Type B pancreatic cell (in vitro differentiated cells): ENCODE data around the gene SRRM1. TPM values are rescaled to one million over a fixed set of nuclear protein-coding genes. Genes with fewer than 3 reads are reported as not detected.

Source experiments
- DNase-seq: peaks from one replicate; pipeline ENCODE4 v3.0.0; 2021; ENCODE audit warnings: mixed read lengths; ENCODE audit not compliant: unreplicated experiment; ENCODE audit errors: extremely low spot score
- H3K27ac Mint-ChIP-seq: 2 replicates; pipeline ENCODE4 v1.8.0; 2021; ENCODE audit warnings: mild to moderate bottlenecking, mixed read lengths
- H3K27me3 Mint-ChIP-seq: 2 replicates; pipeline ENCODE4 v1.8.0; 2021; ENCODE audit warnings: mixed read lengths
- H3K36me3 Mint-ChIP-seq: 2 replicates; pipeline ENCODE4 v1.8.0; 2021; ENCODE audit warnings: mixed read lengths
- H3K4me1 Mint-ChIP-seq: one replicate; pipeline ENCODE4 v1.8.0; 2021; ENCODE audit warnings: mixed read lengths; ENCODE audit not compliant: unreplicated experiment
- H3K4me3 Mint-ChIP-seq: 2 replicates; pipeline ENCODE4 v1.8.0; 2021; ENCODE audit warnings: mild to moderate bottlenecking, mixed read lengths
- H3K9me3 Mint-ChIP-seq: 2 replicates; pipeline ENCODE4 v1.8.0; 2021; ENCODE audit warnings: mixed read lengths
- total RNA-seq: library from RNA; stranded (reverse); gene quantifications from 2 replicates; pipeline ENCODE4 v1.2.1, GENCODE V29; 2021; ENCODE audit warnings: low replicate concordance
- TF ChIP-seq, protein P1 (sequence below): fragments of 200-600 bp; sonication (generic); conservative IDR thresholded peaks from 2 replicates; pipeline ENCODE4 v1.5.0; 2021; ENCODE audit warnings: antibody characterized with exemption, mild to moderate bottlenecking

Gene SRRM1
- total RNA-seq, 1 donor from 2014 or later, result 168 TPM

DNA sequence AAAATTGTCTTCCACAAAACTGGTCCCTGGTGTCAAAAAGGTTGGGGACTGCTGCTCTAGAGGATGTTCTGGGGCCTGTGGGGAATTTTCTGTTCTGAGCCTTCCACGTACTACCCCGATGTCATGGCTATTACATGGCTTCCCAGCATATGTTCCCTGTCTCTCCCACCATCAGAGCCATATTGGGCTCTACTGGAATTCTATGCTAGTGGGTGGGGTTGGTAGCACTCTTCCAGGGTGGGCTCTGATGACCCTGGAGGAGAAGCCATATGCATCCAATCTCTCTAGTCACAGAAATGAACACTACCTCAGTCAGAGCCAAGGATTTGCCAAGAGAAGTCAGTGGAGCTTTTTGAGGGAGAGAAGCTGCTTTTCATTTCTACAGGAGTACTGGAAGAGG, 47.9 kb downstream of the SRRM1 start:
- no peak overlapping the region for H3K27ac Mint-ChIP-seq
- DNase-seq, result no peak
- peaks cover 3% of the 10 kb centered on the region for H3K27me3 Mint-ChIP-seq
- H3K4me1 Mint-ChIP-seq, result peaks cover 15% of the 10 kb centered on the region
- H3K4me3 Mint-ChIP-seq, result no peak overlapping the region
- TF ChIP-seq, protein P1, sequence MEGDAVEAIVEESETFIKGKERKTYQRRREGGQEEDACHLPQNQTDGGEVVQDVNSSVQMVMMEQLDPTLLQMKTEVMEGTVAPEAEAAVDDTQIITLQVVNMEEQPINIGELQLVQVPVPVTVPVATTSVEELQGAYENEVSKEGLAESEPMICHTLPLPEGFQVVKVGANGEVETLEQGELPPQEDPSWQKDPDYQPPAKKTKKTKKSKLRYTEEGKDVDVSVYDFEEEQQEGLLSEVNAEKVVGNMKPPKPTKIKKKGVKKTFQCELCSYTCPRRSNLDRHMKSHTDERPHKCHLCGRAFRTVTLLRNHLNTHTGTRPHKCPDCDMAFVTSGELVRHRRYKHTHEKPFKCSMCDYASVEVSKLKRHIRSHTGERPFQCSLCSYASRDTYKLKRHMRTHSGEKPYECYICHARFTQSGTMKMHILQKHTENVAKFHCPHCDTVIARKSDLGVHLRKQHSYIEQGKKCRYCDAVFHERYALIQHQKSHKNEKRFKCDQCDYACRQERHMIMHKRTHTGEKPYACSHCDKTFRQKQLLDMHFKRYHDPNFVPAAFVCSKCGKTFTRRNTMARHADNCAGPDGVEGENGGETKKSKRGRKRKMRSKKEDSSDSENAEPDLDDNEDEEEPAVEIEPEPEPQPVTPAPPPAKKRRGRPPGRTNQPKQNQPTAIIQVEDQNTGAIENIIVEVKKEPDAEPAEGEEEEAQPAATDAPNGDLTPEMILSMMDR, result no peak
- H3K9me3 Mint-ChIP-seq, result peaks cover 4% of the 10 kb centered on the region
- H3K36me3 Mint-ChIP-seq, result no peaks in the 10 kb centered on the region

DNA sequence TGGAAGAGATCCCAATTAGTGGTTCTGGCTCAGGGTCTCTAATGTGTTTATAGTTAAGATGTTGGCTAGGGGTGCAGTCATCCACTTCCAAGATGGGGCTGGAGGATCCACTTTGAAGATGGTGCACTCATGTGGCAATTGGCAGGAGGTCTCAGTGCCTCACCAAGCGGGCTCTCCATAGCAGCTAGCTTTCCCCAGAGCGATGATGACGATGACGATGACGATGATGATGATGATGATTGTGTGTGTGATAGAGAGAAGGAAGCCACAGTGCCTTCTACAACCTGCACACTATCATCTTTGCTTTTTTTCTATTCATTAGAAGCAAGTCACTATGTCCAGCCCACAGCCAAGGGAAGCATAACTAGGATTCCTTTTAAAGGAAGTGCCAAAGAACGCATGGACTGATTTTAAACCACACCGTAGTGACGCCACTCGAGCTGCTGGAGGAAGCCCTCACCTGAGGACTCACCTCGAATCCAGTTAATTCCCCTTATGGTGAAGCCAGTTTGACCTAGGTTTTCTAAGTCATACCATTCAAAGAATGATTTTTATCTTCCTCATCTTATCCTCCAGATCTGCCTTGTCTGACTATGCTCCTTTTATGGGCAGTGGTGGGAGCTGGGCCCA, 49.4 kb downstream of the SRRM1 start:
- Mint-ChIP-seq H3K9me3 (peaks cover 4% of the 10 kb centered on the region), H3K36me3 (no peaks in the 10 kb centered on the region), H3K4me3 (no peak overlapping the region), H3K27me3 (peaks cover 3% of the 10 kb centered on the region), H3K27ac (no peak overlapping the region), H3K4me1 (peaks cover 15% of the 10 kb centered on the region)
- TF ChIP-seq, protein P1, result no peak
- no peak for DNase-seq

DNA sequence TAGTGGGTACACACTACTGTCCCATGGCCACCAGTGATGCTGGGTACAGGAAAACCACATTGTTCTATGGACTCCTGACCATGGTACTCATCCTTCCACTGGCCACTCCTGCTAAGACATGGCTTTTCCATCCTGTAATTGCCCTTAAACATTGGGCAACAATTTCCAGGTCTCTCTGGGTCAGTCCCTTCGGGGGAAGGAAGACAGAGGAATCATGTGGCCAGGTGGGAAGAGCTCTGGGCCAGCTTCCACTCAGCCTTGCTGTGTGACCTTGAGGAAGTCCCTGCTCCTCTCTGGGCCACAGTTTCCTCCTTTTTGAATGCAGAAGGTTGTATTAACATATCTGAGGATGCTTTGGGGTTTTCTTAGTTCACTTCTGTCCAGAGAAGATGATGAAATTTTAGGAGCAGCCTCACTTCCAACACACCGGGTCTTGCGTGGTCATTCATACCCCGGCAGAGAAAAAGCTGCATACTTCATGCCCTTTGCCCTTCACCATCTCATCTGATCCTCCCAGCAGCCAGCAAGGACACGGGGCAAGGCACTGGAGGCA, 50.8 kb downstream of the SRRM1 start:
- Mint-ChIP-seq H3K4me3 (no peak overlapping the region), H3K27me3 (peaks cover 3% of the 10 kb centered on the region), H3K36me3 (no peaks in the 10 kb centered on the region), H3K4me1 (peaks cover 8% of the 10 kb centered on the region), H3K9me3 (peaks cover 4% of the 10 kb centered on the region), H3K27ac (no peak overlapping the region)
- no peak for DNase-seq
- TF ChIP-seq, protein P1, result no peak

DNA sequence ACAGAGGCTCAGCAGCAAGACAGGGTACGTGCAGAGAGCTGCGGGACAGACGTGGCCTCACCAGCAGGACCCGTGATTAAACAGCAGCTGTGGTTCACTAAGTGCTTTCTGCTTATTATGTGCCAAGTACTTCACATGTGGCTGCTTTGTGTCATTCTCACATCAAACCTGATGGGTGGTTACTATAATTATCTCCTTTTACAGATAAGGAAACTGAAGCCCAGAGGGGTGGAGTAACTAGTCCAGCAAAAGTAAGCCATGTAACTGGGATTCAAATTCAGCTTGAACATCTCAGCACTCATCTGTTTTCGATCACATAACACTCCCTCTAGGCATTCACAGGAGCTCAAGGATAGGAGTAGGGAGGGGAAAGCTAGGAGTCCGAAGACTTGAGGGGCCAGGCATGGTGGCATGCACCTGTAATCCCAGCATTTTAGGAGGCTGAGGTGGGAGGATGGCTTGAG, 51.3 kb downstream of the SRRM1 start:
- Mint-ChIP-seq H3K27ac (peak overlapping the region; percentile 16), H3K4me1 (peaks cover 8% of the 10 kb centered on the region), H3K4me3 (no peak overlapping the region), H3K36me3 (no peaks in the 10 kb centered on the region), H3K9me3 (peaks cover 4% of the 10 kb centered on the region), H3K27me3 (peaks cover 3% of the 10 kb centered on the region)
- DNase-seq, result no peak
- TF ChIP-seq, protein P1, result no peak

DNA sequence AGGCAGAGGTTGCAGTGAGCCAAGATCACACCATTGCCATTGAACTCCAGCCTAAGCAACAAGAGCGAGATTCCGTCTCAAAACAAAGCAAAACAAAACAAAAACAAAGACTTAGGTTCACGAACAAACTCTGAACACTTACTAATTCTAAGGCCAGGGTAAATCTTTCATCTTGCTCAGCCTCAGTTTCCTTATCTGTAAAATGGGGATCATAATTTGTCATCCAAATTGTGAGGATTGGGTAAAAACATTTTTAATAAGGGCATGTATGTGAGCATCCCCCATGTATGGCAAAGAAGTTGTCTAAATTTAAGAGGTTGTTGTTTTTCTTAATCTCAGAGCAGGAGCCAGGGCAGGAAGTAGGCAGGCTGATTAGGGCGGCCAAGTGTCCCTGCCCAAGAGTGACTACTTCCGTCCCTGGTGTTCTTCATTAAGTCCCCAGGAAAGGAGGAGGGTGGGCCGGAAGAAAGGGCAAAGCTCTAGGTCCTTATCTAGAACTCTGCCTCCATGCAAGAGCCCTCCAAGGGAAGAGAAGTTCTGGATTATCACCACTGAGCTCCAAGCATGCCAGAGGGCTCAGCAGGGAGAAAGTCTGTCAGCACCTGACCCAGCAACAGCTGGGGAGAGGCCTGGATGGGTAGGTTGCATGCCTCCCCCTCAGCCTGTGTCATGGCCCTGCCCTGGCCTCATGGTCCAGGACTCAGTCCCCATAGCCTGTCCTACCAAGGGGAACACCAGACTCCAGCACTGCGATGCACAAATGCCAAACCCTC, 52.3 kb downstream of the SRRM1 start:
- no peak overlapping the region for H3K4me3 Mint-ChIP-seq
- peaks cover 3% of the 10 kb centered on the region for H3K27me3 Mint-ChIP-seq
- no peak overlapping the region for H3K27ac Mint-ChIP-seq
- no peaks in the 10 kb centered on the region for H3K36me3 Mint-ChIP-seq
- H3K4me1 Mint-ChIP-seq, result peaks cover 8% of the 10 kb centered on the region
- no peak for DNase-seq
- H3K9me3 Mint-ChIP-seq, result peaks cover 4% of the 10 kb centered on the region
- TF ChIP-seq, protein P1, result no peak
